Articular chondrocyte of knee joint (primary cell): ENCODE results near the gene CAB39. TPM values are rescaled to one million over a fixed set of nuclear protein-coding genes. Genes with fewer than 3 reads are reported as not detected.

Experiments used
- small RNA-seq: library from RNA; depleted of rRNA; stranded (forward); fragments of <200 nt; gene quantifications from one replicate; pipeline ENCODE3, GENCODE V24; 2012
- total RNA-seq: library from RNA; depleted of rRNA; stranded (reverse); fragments of >200 nt; gene quantifications from 2 replicates; pipeline ENCODE4 v1.2.3, GENCODE V29; 2012

CAB39 gene
- total RNA-seq = 74.2 and 74.9 TPM in 2 replicates

DNA sequence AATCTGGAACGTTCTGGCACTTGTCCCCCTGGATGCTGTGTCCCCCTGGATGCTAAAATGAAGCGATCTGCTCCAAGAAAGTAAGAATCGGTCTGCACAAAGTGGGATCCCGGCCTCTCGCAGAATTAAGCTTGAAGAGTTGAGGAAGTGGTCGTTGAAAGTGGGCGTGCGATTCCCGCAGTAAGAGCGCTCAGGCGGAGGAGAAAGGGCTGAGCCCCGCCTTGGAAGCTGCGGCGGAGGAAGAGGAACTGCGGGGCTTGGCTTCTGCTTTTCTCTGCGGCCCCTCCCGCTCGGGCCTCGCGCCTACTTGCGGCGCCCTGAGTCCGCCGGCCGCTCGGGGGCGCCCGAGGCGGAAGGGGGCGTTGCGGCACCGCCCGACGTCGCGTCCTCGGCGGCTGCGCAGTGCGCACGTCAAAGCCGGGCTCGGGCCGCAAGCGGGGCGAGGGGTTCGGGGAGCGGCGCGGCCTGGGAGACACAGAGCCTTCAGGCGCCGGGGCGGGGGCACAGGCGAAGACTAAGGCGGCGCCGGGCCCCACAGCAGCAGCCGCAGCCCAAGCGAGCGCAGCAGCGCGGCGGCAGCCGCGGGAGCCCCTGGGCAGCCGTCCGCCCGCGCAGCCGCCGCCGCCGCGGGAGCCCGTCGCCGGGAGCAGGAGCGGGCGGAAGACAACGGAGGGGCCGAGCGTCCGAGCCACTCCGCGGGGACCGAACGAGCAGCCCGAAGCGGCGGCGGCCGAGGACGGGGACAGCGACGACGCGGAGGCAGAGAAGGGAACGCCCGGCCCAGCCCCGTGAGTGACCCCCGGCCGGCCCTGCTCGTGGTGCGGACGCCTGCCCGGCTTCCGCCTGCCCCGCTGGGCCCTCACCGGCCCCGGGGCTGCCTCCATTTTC is at the start of gene CAB39:
Gene CAB39, plus strand, starts transcription at position 400 of the 888 bp plus-strand sequence. CDS start 47,160 bp downstream, outside the sequence.

DNA sequence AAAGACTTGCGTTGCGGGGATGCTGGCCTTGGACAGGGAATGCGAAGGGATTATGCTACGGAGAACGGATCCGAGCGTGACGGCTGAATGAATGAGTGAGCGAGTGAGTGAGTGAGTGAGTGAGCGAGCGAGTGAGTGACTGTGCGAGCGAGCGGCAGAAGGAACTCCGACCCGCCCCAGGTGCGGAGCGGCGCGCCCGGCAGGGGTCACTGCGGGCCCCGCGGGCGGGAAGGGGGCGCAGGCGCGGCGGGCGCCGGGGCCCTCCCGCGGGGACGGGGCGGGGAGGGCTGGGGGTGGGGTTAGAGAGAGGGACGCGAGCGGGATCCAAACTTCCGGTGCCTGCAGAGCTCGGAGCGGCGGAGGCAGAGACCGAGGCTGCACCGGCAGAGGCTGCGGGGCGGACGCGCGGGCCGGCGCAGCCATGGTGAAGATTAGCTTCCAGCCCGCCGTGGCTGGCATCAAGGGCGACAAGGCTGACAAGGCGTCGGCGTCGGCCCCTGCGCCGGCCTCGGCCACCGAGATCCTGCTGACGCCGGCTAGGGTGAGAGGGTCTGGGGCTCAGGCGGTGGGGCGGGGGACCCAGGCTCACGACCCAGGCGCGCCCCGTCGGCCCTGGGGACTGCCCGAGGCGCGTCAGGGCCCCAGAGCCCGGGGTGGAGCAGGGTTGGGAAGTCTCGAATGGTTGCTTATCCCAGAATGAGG is 152.1 kb downstream of the CAB39 start, which contains the start of gene ITM2C:
Gene ITM2C, plus strand, starts transcription at position 338 of the 702 bp plus-strand sequence. Its CDS starts 84 bp downstream, at position 422.

Small RNA genes lying within 50 kb of the gene (small RNA-seq; reads per million reads assigned to genes)
- gene BANF1P3 = not detected
- gene RNU6-268P = not detected

Other genes with a start within 250 kb of the CAB39 start
- gene ITM2C, start 152.1 kb downstream of the CAB39 start, total RNA-seq = 65.2 and 76.5 TPM in 2 replicates
- gene GPR55, start 212.4 kb downstream of the CAB39 start, total RNA-seq = not detected in 2 replicates